Measurements from ENCODE around the gene CFAP53. TPM values are rescaled to one million over a fixed set of nuclear protein-coding genes. Genes with fewer than 3 reads are reported as not detected.
"Not testable (repeated sequence)": the region's sequence is repeated elsewhere in the genome, so short reads cannot be mapped to it uniquely, and the experiment has no call there.

CFAP53 gene
- total and polyA plus RNA-seq, 4 donors, result 1.5 to 4.8 (median 3.6) TPM

DNA sequence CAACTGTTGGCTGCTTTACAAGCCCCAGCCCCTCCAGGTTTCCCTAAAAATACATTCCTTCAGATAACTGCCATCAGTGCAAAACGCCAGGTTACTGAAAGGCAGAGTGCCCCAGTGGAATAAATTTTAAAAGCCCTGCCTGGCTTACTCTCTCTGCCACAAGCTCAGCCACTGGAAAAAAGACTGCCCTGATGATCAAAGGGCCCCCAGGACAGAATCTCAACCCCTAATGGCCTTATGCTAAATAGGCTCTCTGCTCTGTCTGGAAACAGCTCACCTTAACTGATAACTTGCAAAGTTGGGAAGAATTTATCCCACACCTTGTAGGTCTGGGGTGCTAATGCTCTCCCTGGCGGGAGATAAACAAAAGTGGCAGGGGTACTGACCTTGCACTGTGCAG is 33.9 kb downstream of the CFAP53 start:
- Histone ChIP-seq H3K36me3 (ENCODE audit: control insufficient read depth, insufficient read depth, low read length) (no peaks in the 10 kb centered on the region), H3K4me3 (ENCODE audit: low read depth, low read length) (no peak overlapping the region), H3K27me3 (ENCODE audit: control insufficient read depth, insufficient read depth, low read length) (no peaks in the 10 kb centered on the region), H3K27ac (ENCODE audit: low read depth, low read length) (no peak overlapping the region), H3K9me3 (ENCODE audit: control insufficient read depth, insufficient read depth, low read length) (no peaks in the 10 kb centered on the region), H3K4me1 (ENCODE audit: control insufficient read depth, insufficient read depth, low read length) (no peaks in the 10 kb centered on the region)
- DNase-seq (ENCODE audit: low read depth in 4 of 6, low spot score in 6 of 6), result no peak
- 14% methylated on average over 2 of the region's 2 CpGs for WGBS (ENCODE audit: insufficient coverage)

DNA sequence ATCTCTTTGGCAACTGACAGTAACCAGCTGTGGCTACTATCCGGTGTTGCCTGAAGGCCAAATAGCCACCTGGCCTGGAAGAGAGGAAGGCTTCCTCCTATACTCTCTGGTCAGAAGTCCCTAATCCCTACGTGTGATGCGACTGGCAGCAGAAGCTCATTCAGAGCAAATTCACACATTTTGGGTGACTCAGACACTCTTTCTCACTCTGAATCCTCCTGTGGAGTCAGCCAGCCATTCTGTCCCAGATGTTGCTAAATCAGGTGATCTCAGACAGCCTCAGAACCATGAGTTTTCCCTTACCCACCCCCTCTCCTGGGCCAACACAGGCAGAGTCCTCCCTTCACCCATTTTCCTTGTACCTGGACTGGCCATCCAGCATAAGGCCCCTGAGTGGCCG is 34.7 kb downstream of the CFAP53 start:
- Histone ChIP-seq H3K27ac (ENCODE audit: low read depth, low read length) (no peak overlapping the region), H3K9me3 (ENCODE audit: control insufficient read depth, insufficient read depth, low read length) (no peaks in the 10 kb centered on the region), H3K36me3 (ENCODE audit: control insufficient read depth, insufficient read depth, low read length) (no peaks in the 10 kb centered on the region), H3K4me3 (ENCODE audit: low read depth, low read length) (no peak overlapping the region), H3K4me1 (ENCODE audit: control insufficient read depth, insufficient read depth, low read length) (no peaks in the 10 kb centered on the region), H3K27me3 (ENCODE audit: control insufficient read depth, insufficient read depth, low read length) (no peaks in the 10 kb centered on the region)
- DNase-seq (ENCODE audit: low read depth in 4 of 6, low spot score in 6 of 6), result no peak
- WGBS (ENCODE audit: insufficient coverage), result 100% methylated on average over 4 of the region's 4 CpGs

DNA sequence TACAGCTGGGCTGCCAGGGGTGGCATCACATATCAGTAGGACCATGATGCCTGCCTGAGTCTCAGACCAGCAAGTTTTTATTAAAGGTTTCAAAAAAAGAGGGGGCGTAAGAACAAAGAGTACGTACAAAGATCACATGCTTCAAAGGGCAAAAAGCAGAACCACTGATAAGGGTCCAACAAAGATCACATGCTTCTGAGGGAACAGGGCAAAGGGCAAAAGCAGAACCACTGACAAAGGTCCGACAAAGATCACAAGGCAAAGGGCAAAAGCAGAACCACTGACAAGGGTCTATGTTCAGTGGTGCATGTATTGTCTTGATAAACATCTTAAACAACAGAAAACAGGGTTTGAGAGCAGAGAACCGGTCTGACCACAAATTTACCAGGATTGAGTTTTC is 46.0 kb downstream of the CFAP53 start:
- WGBS (ENCODE audit: insufficient coverage), result 75% methylated on average over 4 of the region's 4 CpGs
- not testable (repeated sequence) for H3K36me3 ChIP-seq (ENCODE audit: control insufficient read depth, insufficient read depth, low read length); DNase-seq (ENCODE audit: low read depth in 4 of 6, low spot score in 6 of 6); H3K9me3 ChIP-seq (ENCODE audit: control insufficient read depth, insufficient read depth, low read length); H3K4me3 ChIP-seq (ENCODE audit: low read depth, low read length); H3K4me1 ChIP-seq (ENCODE audit: control insufficient read depth, insufficient read depth, low read length); H3K27me3 ChIP-seq (ENCODE audit: control insufficient read depth, insufficient read depth, low read length); H3K27ac ChIP-seq (ENCODE audit: low read depth, low read length)

DNA sequence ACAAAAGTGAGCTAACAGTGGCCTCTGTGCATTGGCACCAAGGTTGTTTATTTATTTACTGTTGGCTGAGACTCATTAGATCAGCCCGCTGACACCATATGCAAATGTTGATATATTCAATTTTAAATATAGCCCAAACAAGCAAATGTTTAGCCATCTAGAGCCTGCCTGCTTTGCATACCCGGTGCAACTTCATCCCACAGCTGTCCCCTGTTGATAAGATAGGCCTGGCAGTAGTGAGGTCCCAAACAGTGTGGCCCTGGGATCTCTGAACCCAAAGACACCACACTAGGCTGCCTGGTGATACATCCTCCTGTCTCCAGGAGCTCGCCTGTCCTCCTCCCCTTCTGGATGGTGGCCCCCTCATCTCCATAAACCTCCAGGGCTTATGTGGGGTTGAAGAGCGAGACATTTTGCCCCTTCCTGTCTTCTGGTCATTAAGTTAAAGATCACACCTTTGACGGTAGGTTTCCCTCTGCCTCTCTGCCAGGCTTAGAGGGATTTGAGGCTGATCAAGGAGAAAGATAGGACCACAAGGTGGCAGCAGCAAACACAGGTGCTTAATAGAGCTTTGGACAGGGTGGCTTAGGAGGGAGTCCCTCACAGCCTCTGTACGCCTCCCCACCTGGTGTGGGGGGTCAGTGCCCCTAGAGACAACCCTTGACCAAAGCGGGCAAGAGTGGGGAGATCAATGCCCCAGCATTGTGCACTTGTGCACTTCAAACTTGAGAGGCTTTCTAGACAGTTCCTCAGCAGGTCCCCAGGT is 47.7 kb downstream of the CFAP53 start:
- H3K27me3 ChIP-seq (ENCODE audit: control insufficient read depth, insufficient read depth, low read length), result no peaks in the 10 kb centered on the region
- 50% methylated on average over 3 of the region's 7 CpGs for WGBS (ENCODE audit: insufficient coverage)
- H3K27ac ChIP-seq (ENCODE audit: low read depth, low read length), result no peak overlapping the region
- H3K4me1 ChIP-seq (ENCODE audit: control insufficient read depth, insufficient read depth, low read length), result no peaks in the 10 kb centered on the region
- peak in 1 of 6 donors; percentile 13 for DNase-seq (ENCODE audit: low read depth in 4 of 6, low spot score in 6 of 6)
- H3K4me3 ChIP-seq (ENCODE audit: low read depth, low read length), result no peak overlapping the region
- no peaks in the 10 kb centered on the region for H3K36me3 ChIP-seq (ENCODE audit: control insufficient read depth, insufficient read depth, low read length)
- no peaks in the 10 kb centered on the region for H3K9me3 ChIP-seq (ENCODE audit: control insufficient read depth, insufficient read depth, low read length)

DNA sequence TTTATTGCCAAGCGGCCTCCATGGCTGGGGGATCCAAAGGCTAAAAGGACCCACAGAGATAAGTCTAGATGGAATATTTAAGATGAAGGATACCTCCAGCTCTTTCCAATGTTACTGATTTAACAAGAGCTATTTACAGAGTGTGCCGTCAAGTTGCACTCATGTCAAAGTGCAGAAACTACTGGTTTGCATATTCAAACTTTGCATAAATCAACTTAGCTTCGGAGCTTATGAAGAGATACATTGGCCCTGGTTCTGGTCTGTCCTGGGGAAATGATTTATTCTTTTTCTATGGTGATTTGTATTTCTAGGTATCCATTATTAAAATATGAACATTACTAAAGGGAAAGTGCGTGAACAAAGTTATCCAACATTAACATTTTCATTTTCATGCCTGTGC is 57.0 kb downstream of the CFAP53 start:
- 83% methylated on average over 1 of the region's 4 CpGs for WGBS (ENCODE audit: insufficient coverage)
- H3K36me3 ChIP-seq (ENCODE audit: control insufficient read depth, insufficient read depth, low read length), result no peaks in the 10 kb centered on the region
- no peak overlapping the region for H3K4me3 ChIP-seq (ENCODE audit: low read depth, low read length)
- no peak for DNase-seq (ENCODE audit: low read depth in 4 of 6, low spot score in 6 of 6)
- H3K27ac ChIP-seq (ENCODE audit: low read depth, low read length), result no peak overlapping the region
- H3K4me1 ChIP-seq (ENCODE audit: control insufficient read depth, insufficient read depth, low read length), result no peaks in the 10 kb centered on the region
- no peaks in the 10 kb centered on the region for H3K27me3 ChIP-seq (ENCODE audit: control insufficient read depth, insufficient read depth, low read length)
- no peaks in the 10 kb centered on the region for H3K9me3 ChIP-seq (ENCODE audit: control insufficient read depth, insufficient read depth, low read length)

DNA sequence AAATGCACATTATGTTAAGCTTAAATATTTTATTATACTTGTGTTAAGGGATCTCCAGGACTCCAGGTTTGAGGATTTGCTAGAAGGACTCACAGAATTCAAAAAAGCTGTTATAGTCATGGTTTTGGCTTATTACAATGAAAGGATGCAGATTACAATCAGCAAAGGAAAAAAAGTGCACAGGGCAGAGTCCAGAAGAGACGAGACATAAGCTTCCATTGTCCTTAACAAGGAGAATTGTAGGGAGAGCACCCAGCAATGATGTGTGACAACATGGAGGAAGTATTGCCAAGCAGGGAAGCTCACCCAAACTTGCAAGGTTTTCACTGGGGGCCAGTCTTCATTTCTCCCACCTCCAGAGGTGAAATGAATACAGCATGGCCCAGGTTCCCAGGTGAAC is 58.6 kb downstream of the CFAP53 start:
- H3K4me3 ChIP-seq (ENCODE audit: low read depth, low read length), result no peak overlapping the region
- peaks cover 5% of the 10 kb centered on the region for H3K4me1 ChIP-seq (ENCODE audit: control insufficient read depth, insufficient read depth, low read length)
- H3K27ac ChIP-seq (ENCODE audit: low read depth, low read length), result no peak overlapping the region
- 83% methylated on average over 1 of the region's 1 CpG for WGBS (ENCODE audit: insufficient coverage)
- DNase-seq (ENCODE audit: low read depth in 4 of 6, low spot score in 6 of 6), result no peak
- H3K9me3 ChIP-seq (ENCODE audit: control insufficient read depth, insufficient read depth, low read length), result no peaks in the 10 kb centered on the region
- peaks cover 7% of the 10 kb centered on the region for H3K27me3 ChIP-seq (ENCODE audit: control insufficient read depth, insufficient read depth, low read length)
- H3K36me3 ChIP-seq (ENCODE audit: control insufficient read depth, insufficient read depth, low read length), result no peaks in the 10 kb centered on the region

DNA sequence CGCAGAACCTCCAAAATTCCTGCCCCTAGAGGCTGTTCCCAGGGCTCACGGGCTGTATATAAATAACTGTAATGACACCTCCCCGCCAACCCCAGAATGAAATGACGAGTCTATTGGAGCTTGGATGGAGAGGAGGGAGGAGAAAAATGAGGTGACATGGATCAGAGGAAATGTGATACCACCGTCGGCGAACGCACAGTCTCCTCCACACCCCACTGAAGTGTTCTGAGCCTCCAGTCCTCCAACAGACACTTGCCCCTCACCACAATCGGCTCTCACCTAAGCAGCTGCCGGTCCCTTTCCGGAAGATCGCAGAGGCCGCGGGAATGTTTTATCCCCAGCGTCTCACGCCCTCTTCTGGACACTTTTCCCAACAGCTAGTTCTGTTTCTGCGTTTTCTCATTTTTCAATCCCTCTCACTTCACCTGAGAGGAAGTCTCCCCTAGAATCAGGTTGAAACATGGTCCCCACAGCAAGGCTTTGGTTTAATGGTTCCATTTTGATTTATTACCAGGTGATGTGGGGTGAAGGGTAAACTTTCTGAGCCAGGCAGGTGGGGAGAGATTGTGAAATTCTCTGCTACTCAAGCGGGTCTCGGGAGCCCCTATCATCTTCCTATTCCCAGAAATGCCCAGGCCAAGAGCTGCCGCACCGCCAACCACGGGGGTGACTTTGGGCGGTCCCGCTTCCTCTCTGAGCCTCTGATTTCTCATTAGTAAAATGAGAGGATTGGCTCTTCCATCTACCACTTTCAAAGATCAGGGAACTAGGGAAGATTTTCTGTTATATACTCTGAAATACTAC is 62.3 kb downstream of the CFAP53 start:
- H3K4me1 ChIP-seq (ENCODE audit: control insufficient read depth, insufficient read depth, low read length), result peaks cover 5% of the 10 kb centered on the region
- H3K36me3 ChIP-seq (ENCODE audit: control insufficient read depth, insufficient read depth, low read length), result no peaks in the 10 kb centered on the region
- peaks cover 10% of the 10 kb centered on the region for H3K27me3 ChIP-seq (ENCODE audit: control insufficient read depth, insufficient read depth, low read length)
- 0% methylated on average over 5 of the region's 24 CpGs for WGBS (ENCODE audit: insufficient coverage)
- H3K9me3 ChIP-seq (ENCODE audit: control insufficient read depth, insufficient read depth, low read length), result no peaks in the 10 kb centered on the region
- DNase-seq (ENCODE audit: low read depth in 4 of 6, low spot score in 6 of 6), result peak; percentile 24 to 93 (median 59)
- no peak overlapping the region for H3K4me3 ChIP-seq (ENCODE audit: low read depth, low read length)
- H3K27ac ChIP-seq (ENCODE audit: low read depth, low read length), result no peak overlapping the region

DNA sequence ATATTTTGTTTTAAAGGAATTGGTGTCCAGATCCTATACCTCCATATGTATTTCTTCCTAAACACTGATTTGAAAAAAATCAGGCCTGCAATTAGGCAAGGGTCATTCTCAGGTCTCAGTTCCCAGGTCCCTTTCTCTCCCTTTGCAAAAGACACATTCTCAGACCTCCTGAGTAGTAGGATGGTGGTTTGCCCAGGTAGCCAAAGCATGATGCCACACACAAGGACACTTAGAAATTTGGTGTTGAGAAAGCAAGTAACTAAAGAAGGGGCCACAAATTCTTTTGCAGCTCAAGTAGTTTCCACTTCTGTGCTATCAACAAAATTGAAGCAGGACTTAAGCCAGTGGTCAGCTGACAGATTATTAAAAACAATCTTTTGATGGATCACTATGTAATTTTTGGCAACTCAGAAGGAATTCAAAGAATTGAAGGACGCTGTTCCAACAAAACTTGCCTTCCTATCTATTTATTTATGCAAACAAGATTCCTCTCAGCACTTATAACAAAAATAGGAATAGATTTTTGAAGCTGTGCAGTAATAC is 64.7 kb downstream of the CFAP53 start:
- no peak overlapping the region for H3K27ac ChIP-seq (ENCODE audit: low read depth, low read length)
- peaks cover 5% of the 10 kb centered on the region for H3K4me1 ChIP-seq (ENCODE audit: control insufficient read depth, insufficient read depth, low read length)
- WGBS (ENCODE audit: insufficient coverage), result no CpG with 5 or more reads among the region's 1 CpG
- DNase-seq (ENCODE audit: low read depth in 4 of 6, low spot score in 6 of 6), result no peak
- no peak overlapping the region for H3K4me3 ChIP-seq (ENCODE audit: low read depth, low read length)
- H3K36me3 ChIP-seq (ENCODE audit: control insufficient read depth, insufficient read depth, low read length), result no peaks in the 10 kb centered on the region
- peaks cover 18% of the 10 kb centered on the region for H3K27me3 ChIP-seq (ENCODE audit: control insufficient read depth, insufficient read depth, low read length)
- no peaks in the 10 kb centered on the region for H3K9me3 ChIP-seq (ENCODE audit: control insufficient read depth, insufficient read depth, low read length)

DNA sequence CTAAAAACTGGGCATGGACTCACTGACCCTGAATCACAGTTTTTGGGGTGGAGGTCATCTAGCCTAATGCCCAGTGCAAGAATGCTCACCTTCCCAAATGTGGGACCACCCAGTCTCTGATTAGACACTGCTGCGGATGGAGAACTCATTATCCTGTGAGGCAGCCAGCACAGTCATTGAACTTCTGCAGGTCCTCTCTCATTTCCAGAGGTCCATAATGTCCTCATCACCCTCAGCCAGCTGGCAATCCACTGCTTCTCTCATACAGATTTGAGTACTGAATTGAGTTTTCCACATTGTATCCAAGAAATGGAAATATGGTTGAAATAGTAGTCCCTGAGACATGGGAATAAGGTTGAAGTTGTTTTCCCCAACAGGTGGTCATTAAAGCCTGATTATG is 66.4 kb downstream of the CFAP53 start:
- no peak overlapping the region for H3K27ac ChIP-seq (ENCODE audit: low read depth, low read length)
- no peak for DNase-seq (ENCODE audit: low read depth in 4 of 6, low spot score in 6 of 6)
- 90% methylated on average over 1 of the region's 1 CpG for WGBS (ENCODE audit: insufficient coverage)
- H3K36me3 ChIP-seq (ENCODE audit: control insufficient read depth, insufficient read depth, low read length), result no peaks in the 10 kb centered on the region
- peaks cover 32% of the 10 kb centered on the region for H3K27me3 ChIP-seq (ENCODE audit: control insufficient read depth, insufficient read depth, low read length)
- no peaks in the 10 kb centered on the region for H3K9me3 ChIP-seq (ENCODE audit: control insufficient read depth, insufficient read depth, low read length)
- H3K4me3 ChIP-seq (ENCODE audit: low read depth, low read length), result no peak overlapping the region
- peaks cover 10% of the 10 kb centered on the region for H3K4me1 ChIP-seq (ENCODE audit: control insufficient read depth, insufficient read depth, low read length)

Data from spinal cord (tissue), 10 donors.